Right lobe of liver (tissue), 6 donors: ENCODE data around the gene PLPP4. TPM values are rescaled to one million over a fixed set of nuclear protein-coding genes. Genes with fewer than 3 reads are reported as not detected.

Experiments used
- ATAC-seq, 4 donors: fragments of 200-7000 bp; cut with Tn5 transposase; one replicate each; pipeline ENCODE4 v1.9.1; 2020; ENCODE audit warnings: mild to moderate bottlenecking in 4 of 4, moderate library complexity in 4 of 4
- DNase-seq, 3 donors: peaks; one replicate each; pipeline ENCODE4 v3.0.0-alpha.2; 2020
- H3K27ac ChIP-seq, 3 donors: fragments of 200-600 bp; one replicate each; pipeline ENCODE4 v1.8.0; 2022
- H3K27me3 ChIP-seq, 2 donors: fragments of 200-600 bp; one replicate each; pipeline ENCODE4 v1.8.0; 2022
- H3K36me3 ChIP-seq, 4 donors: fragments of 200-600 bp; sonication (generic) in 1 of 4; one replicate each; pipeline versions ENCODE4 v1.5.1 to v1.8.0; 2017 to 2022; ENCODE audit warnings: control low read depth in 1 of 4
- H3K4me1 ChIP-seq, 4 donors: fragments of 200-600 bp; sonication (generic) in 1 of 4; one replicate each; pipeline versions ENCODE4 v1.5.1 to v1.8.0; 2017 to 2022; ENCODE audit warnings: control low read depth in 1 of 4
- H3K4me3 ChIP-seq, 3 donors: fragments of 200-600 bp; one replicate each; pipeline ENCODE4 v1.8.0; 2022
- H3K9me3 ChIP-seq, 4 donors: fragments of 200-600 bp; sonication (generic) in 1 of 4; one replicate each; pipeline versions ENCODE4 v1.5.1 to v1.8.0; 2017 to 2022; ENCODE audit warnings: control low read depth in 1 of 4
- POLR2A ChIP-seq: fragments of 450-650 bp; IDR thresholded peaks from one replicate; pipeline ENCODE4 v1.6.1; 2017; ENCODE audit warnings: antibody characterized with exemption, mild to moderate bottlenecking
- WGBS: methylation state at CpG from one replicate; pipeline ENCODE4 v1.1.6; 2018; ENCODE audit warnings: low coverage, low lambda C conversion rate; ENCODE audit not compliant: insufficient coverage; ENCODE audit errors: missing lambda C conversion rate; 5-methylcytosine and 5-hydroxymethylcytosine counted together
- intact Hi-C, 2 donors: fragments of 100-400 bp; cut with DNase I; formaldehyde crosslinking; loops; one replicate each; pipeline versions ENCODE4 v1.11.2 to v1.14.1; 2022
- total RNA-seq, 6 experiments: library from RNA; depleted of rRNA in 2 of 6; stranded (reverse); fragments of >200 nt in 2 of 6; fragmentation: NEBNext Ultra II Directional in 3 of 6; extraction: Animal tissue kit (Norgen Biotek cat#: 25700) in 3 of 6; gene quantifications; one replicate each; pipeline versions ENCODE4 v1.1.0 to v1.2.4, GENCODE V29; 2016 to 2023
- TF ChIP-seq, protein P1 (sequence below), 4 donors: fragments of 200-600 bp in 3 of 4; fragments of 450-650 bp in 1 of 4; IDR thresholded peaks; one replicate each; pipeline versions ENCODE4 v1.5.1 to v1.8.0; 2016 to 2022; ENCODE audit warnings: antibody characterized with exemption in 4 of 4, mild to moderate bottlenecking in 2 of 4
- donor health status: DM: no; HTN: yes; CAD: no.
- donor health status: DM: no; HTN: no; CAD: no.
- donor health status: DM: no; HTN: no; CAD: no.
- donor health status: DM: no; HTN: yes; CAD: no.
- donor health status: DM: no; HTN: yes; CAD: no.

Gene PLPP4
- total RNA-seq, 6 experiments from 2014 or later: 0.35 to 0.81 (median 0.37) TPM; not detected in 1

- Histone ChIP-seq H3K27me3 (no peaks in the 10 kb centered on the region), H3K4me1 (no peaks in the 10 kb centered on the region), H3K27ac (no peak overlapping the region), H3K4me3 (no peak overlapping the region), H3K9me3 (no peaks in the 10 kb centered on the region), H3K36me3 (no peaks in the 10 kb centered on the region)
- DNase-seq: no peak
- no peak for ATAC-seq
- TF ChIP-seq, protein P1, sequence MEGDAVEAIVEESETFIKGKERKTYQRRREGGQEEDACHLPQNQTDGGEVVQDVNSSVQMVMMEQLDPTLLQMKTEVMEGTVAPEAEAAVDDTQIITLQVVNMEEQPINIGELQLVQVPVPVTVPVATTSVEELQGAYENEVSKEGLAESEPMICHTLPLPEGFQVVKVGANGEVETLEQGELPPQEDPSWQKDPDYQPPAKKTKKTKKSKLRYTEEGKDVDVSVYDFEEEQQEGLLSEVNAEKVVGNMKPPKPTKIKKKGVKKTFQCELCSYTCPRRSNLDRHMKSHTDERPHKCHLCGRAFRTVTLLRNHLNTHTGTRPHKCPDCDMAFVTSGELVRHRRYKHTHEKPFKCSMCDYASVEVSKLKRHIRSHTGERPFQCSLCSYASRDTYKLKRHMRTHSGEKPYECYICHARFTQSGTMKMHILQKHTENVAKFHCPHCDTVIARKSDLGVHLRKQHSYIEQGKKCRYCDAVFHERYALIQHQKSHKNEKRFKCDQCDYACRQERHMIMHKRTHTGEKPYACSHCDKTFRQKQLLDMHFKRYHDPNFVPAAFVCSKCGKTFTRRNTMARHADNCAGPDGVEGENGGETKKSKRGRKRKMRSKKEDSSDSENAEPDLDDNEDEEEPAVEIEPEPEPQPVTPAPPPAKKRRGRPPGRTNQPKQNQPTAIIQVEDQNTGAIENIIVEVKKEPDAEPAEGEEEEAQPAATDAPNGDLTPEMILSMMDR (IDR thresholded peaks at IDR 0.05): no peak
- no peak for TF ChIP-seq POLR2A
- 29% methylated on average over 2 of the region's 2 CpGs for WGBS
- intact Hi-C loops: no loop called here
Measured at GRCh38 chr10:120552262-120552661, 95.2 kb downstream of the PLPP4 start.

- Histone ChIP-seq H3K27ac (no peak overlapping the region), H3K27me3 (no peaks in the 10 kb centered on the region), H3K4me3 (no peak overlapping the region), H3K36me3 (no peaks in the 10 kb centered on the region), H3K9me3 (no peaks in the 10 kb centered on the region), H3K4me1 (no peaks in the 10 kb centered on the region)
- TF ChIP-seq, protein P1 (IDR thresholded peaks at IDR 0.05): no peak
- TF ChIP-seq POLR2A: no peak
- DNase-seq: no peak
- 61% methylated on average over 2 of the region's 2 CpGs for WGBS
- no peak for ATAC-seq
- intact Hi-C loops: no loop called here
Measured at GRCh38 chr10:120553911-120554310, 96.9 kb downstream of the PLPP4 start.

GRCh38 chr10:120555436-120555835, 98.4 kb downstream of the PLPP4 start:
- Histone ChIP-seq H3K4me3 (no peak overlapping the region), H3K27me3 (no peaks in the 10 kb centered on the region), H3K27ac (no peak overlapping the region), H3K36me3 (no peaks in the 10 kb centered on the region), H3K9me3 (no peaks in the 10 kb centered on the region), H3K4me1 (no peaks in the 10 kb centered on the region)
- DNase-seq (no peak), ATAC-seq (no peak)
- intact Hi-C loops: no loop called here
- TF ChIP-seq, protein P1 (IDR thresholded peaks at IDR 0.05): no peak
- no peak for TF ChIP-seq POLR2A
- WGBS: 47% methylated on average over 4 of the region's 4 CpGs

GRCh38 chr10:120555842-120556532, 99.0 kb downstream of the PLPP4 start:
- 17% methylated on average over 2 of the region's 2 CpGs for WGBS
- no peaks in the 10 kb centered on the region for H3K36me3 ChIP-seq

More at GRCh38 chr10:120555842-120556532, 99.0 kb downstream of the PLPP4 start:
- Histone ChIP-seq H3K4me3 (no peak overlapping the region), H3K9me3 (no peaks in the 10 kb centered on the region), H3K27ac (no peak overlapping the region), H3K27me3 (no peaks in the 10 kb centered on the region), H3K4me1 (no peaks in the 10 kb centered on the region)
- intact Hi-C loops: no loop called here
- DNase-seq (no peak), ATAC-seq (no peak)
- TF ChIP-seq, protein P1 (IDR thresholded peaks at IDR 0.05): no peak
- no peak for TF ChIP-seq POLR2A
